Activated T-helper 1 cell treated with anti-CD3 and anti-CD28 coated beads, Interleukin-2, amount 50 U/mL, for 16 hours (primary cell): ENCODE measurements around the gene CNTN2.

Experiments used
- DNase-seq, 2 donors: peaks; one replicate each; pipeline ENCODE4 v3.0.0-alpha.2; 2020; ENCODE audit warnings: low read depth in 1 of 2, low spot score in 1 of 2

Gene CNTN2

GRCh38 chr1:205056188-205056611, 13.2 kb downstream of the CNTN2 start:
- DNase-seq: no peak

GRCh38 chr1:205056956-205057568, 14.1 kb downstream of the CNTN2 start:
- DNase-seq: no peak

GRCh38 chr1:205057808-205058575, 15.0 kb downstream of the CNTN2 start:
- no peak for DNase-seq

DNA sequence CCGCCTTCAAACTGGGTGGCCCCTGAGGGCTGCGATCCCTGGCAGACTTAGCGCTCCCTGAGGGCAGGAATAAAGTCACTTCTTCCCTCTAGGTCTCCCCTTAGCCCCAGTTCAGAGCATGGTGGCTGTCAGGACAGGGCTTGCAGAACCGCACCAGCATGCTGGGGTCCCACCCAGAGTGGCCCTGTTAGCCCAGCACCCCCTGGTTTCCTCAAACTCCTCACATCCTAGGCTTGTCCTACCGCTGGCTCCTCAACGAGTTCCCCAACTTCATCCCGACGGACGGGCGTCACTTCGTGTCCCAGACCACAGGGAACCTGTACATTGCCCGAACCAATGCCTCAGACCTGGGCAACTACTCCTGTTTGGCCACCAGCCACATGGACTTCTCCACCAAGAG, 15.8 kb downstream of the CNTN2 start:
- DNase-seq: no peak

GRCh38 chr1:205059660-205060059, 16.6 kb downstream of the CNTN2 start:
- no peak for DNase-seq

GRCh38 chr1:205060746-205061145, 17.7 kb downstream of the CNTN2 start:
- DNase-seq: no peak

GRCh38 chr1:205061227-205061626, 18.2 kb downstream of the CNTN2 start:
- DNase-seq: no peak

GRCh38 chr1:205061665-205062069, 18.7 kb downstream of the CNTN2 start:
- peak; percentile 32 to 44 for DNase-seq

- no peak for DNase-seq
Measured at GRCh38 chr1:205062319-205062718, 19.3 kb downstream of the CNTN2 start.

- DNase-seq: no peak
Measured at GRCh38 chr1:205062895-205063294, 19.9 kb downstream of the CNTN2 start.

GRCh38 chr1:205064301-205064700, 21.3 kb downstream of the CNTN2 start:
- no peak for DNase-seq

GRCh38 chr1:205064741-205065316, 21.8 kb downstream of the CNTN2 start:
- DNase-seq: no peak

GRCh38 chr1:205065666-205066065, 22.7 kb downstream of the CNTN2 start:
- DNase-seq: no peak

- DNase-seq: no peak
Measured at GRCh38 chr1:205066141-205066818, 23.3 kb downstream of the CNTN2 start.

DNA sequence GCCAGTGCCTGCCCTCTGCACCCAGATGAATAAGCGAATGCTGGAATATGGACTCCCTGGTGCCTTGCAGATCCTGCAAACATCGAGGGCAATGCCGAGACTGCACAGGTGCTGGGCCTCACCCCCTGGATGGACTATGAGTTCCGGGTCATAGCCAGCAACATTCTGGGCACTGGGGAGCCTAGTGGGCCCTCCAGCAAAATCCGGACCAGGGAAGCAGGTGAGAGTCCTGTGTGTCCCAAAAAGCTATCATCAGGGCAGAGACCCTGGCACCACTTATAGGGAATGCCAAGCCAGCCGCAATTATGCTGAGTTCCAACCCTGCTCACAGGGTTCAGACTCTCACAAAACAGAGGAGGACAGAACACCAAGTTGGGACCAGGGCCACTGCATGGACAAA, 24.0 kb downstream of the CNTN2 start:
- no peak for DNase-seq

- DNase-seq: no peak
Measured at GRCh38 chr1:205068001-205068400, 25.0 kb downstream of the CNTN2 start.

DNA sequence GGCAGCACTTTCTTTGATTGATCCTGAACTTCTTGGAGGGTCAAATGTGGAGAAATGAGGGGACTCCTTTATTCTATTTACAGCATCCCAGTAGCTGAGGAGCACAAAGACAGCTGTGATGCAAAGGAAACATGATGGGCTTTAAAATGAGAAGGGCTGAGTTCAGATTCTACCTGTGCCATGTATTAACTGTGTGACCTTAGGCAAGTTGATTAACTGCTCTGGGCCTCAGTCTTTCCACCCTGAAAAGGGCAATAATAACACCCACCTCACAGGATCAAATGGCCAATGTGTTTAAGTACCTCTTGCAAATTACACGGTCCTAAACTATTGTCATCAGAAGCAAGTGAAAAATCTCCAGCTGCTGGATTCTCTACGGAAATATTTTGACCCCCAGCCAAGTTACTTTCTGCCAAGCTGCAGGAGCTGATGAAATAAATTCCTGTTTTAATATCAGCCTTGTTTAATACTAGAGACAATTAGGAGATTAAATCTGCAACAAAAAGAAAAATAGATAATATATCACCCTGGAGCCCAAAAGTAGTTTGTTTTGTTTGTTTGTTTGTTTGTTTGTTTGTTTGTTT, 25.5 kb downstream of the CNTN2 start:
- DNase-seq: no peak

DNA sequence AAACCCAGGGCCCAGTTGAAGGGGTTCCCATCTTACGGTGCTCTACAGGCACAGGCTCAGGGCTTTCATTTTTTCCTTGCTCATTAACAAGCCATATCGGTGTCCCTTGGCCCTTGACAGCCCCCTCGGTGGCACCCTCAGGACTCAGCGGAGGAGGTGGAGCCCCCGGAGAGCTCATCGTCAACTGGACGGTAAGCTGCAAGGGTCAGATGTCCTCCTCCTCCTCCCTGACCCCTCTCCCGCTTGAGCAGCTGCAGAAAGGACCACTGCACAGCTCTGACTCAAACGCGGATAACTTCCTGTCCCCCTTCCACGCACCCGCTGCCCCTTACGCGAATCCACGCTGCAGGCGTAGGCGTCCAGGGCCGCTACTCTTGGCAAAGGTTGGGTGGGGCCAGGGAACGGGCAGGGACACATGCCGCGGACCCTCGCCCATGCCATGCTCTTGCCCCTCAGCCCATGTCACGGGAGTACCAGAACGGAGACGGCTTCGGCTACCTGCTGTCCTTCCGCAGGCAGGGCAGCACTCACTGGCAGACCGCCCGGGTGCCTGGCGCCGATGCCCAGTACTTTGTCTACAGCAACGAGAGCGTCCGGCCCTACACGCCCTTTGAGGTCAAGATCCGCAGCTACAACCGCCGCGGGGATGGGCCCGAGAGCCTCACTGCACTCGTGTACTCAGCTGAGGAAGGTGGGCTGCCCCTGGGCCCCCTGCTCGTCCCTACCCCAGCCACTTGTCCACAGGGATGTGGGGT, 26.5 kb downstream of the CNTN2 start:
- DNase-seq: no peak

DNA sequence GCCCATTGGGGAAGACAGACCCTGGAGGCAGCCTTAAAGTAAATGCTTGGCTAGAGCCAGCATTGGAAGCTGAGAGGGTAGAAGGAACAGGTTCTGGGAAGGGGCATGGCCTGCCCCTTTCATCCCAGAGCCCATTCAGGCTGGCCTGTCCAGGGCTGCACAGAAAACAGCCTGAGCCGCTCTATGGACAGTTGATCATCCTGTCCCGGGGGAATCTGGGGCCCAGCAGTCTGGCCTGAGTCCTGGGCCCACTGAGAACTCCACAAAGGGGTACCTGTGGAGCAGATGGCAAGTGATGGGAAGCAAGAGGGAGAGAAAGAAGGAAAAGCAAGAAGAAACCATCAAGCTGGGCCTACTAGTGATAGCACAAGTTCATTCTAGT, 28.0 kb downstream of the CNTN2 start:
- DNase-seq: no peak

DNA sequence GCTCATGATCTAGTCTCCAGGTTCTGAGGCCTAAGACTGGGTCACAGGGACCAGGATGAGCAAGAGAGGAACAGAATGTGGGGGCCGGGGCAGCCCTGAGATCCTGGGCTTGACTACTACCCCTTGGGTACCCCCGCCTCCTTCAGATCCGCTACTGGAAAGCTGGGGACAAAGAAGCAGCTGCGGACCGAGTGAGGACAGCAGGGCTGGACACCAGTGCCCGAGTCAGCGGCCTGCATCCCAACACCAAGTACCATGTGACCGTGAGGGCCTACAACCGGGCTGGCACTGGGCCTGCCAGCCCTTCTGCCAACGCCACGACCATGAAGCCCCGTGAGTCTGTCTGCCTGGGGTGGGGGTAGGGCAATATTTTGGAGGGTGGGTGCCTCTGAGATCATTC, 28.8 kb downstream of the CNTN2 start:
- no peak for DNase-seq

- DNase-seq: no peak
Measured at GRCh38 chr1:205072286-205072685, 29.3 kb downstream of the CNTN2 start.
